Neural crest cell (in vitro differentiated cells): Measurements from ENCODE around the gene LRGUK. TPM values are rescaled to one million over a fixed set of nuclear protein-coding genes. Genes with fewer than 3 reads are reported as not detected.

Source experiments
- DNase-seq: peaks from one replicate; pipeline ENCODE4 v3.0.0; 2021; ENCODE audit warnings: low read depth, mixed read lengths, low spot score
- H3K27ac Mint-ChIP-seq: one replicate; pipeline ENCODE4 v1.8.0; 2021; ENCODE audit warnings: mild to moderate bottlenecking, mixed read lengths; ENCODE audit not compliant: unreplicated experiment
- H3K27me3 Mint-ChIP-seq: 2 replicates; pipeline ENCODE4 v1.8.0; 2021; ENCODE audit warnings: low read depth, mild to moderate bottlenecking, mixed read lengths
- H3K36me3 Mint-ChIP-seq: 2 replicates; pipeline ENCODE4 v1.8.0; 2021; ENCODE audit warnings: low read depth, mild to moderate bottlenecking, mixed read lengths
- H3K4me1 Mint-ChIP-seq: 2 replicates; pipeline ENCODE4 v1.8.0; 2021; ENCODE audit warnings: mixed read lengths
- H3K4me3 Mint-ChIP-seq: one replicate; pipeline ENCODE4 v1.8.0; 2021; ENCODE audit warnings: mild to moderate bottlenecking, mixed read lengths
- H3K9me3 Mint-ChIP-seq: 2 replicates; pipeline ENCODE4 v1.8.0; 2021; ENCODE audit warnings: mixed read lengths
- CTCF ChIP-seq: fragments of 200-600 bp; sonication (generic); conservative IDR thresholded peaks from 2 replicates; pipeline ENCODE4 v1.5.0; 2021; ENCODE audit warnings: antibody characterized with exemption, mild to moderate bottlenecking
- total RNA-seq: library from RNA; stranded (reverse); gene quantifications from 2 replicates; pipeline ENCODE4 v1.2.1, GENCODE V29; 2021

Gene LRGUK
- total RNA-seq, 1 donor from 2014 or later = 1.0 TPM

- DNase-seq = no peak
- H3K27ac Mint-ChIP-seq = no peak overlapping the region
- no peaks in the 10 kb centered on the region for H3K27me3 Mint-ChIP-seq
- H3K4me1 Mint-ChIP-seq = no peaks in the 10 kb centered on the region
- H3K36me3 Mint-ChIP-seq = no peaks in the 10 kb centered on the region
- H3K4me3 Mint-ChIP-seq = no peak overlapping the region
- TF ChIP-seq CTCF = no peak
- no peaks in the 10 kb centered on the region for H3K9me3 Mint-ChIP-seq
Measured at GRCh38 chr7:134153493-134154136, 26.5 kb downstream of the LRGUK start.

- Mint-ChIP-seq H3K4me3 (no peak overlapping the region), H3K36me3 (no peaks in the 10 kb centered on the region), H3K27ac (no peak overlapping the region), H3K27me3 (no peaks in the 10 kb centered on the region), H3K4me1 (no peaks in the 10 kb centered on the region), H3K9me3 (no peaks in the 10 kb centered on the region)
- TF ChIP-seq CTCF = no peak
- DNase-seq = no peak
Measured at GRCh38 chr7:134154581-134155130, 27.5 kb downstream of the LRGUK start.

- Mint-ChIP-seq H3K36me3 (no peaks in the 10 kb centered on the region), H3K27me3 (no peaks in the 10 kb centered on the region), H3K9me3 (no peaks in the 10 kb centered on the region), H3K4me3 (no peak overlapping the region), H3K27ac (no peak overlapping the region), H3K4me1 (no peaks in the 10 kb centered on the region)
- DNase-seq = no peak
- TF ChIP-seq CTCF = no peak
Measured at GRCh38 chr7:134155206-134155605, 28.1 kb downstream of the LRGUK start.

GRCh38 chr7:134155871-134156270, 28.7 kb downstream of the LRGUK start:
- Mint-ChIP-seq H3K36me3 (no peaks in the 10 kb centered on the region), H3K27me3 (no peaks in the 10 kb centered on the region), H3K4me3 (no peak overlapping the region), H3K27ac (no peak overlapping the region), H3K9me3 (no peaks in the 10 kb centered on the region), H3K4me1 (no peaks in the 10 kb centered on the region)
- DNase-seq = no peak
- TF ChIP-seq CTCF = no peak

- TF ChIP-seq CTCF = no peak
- Mint-ChIP-seq H3K4me3 (no peak overlapping the region), H3K4me1 (peaks cover 28% of the 10 kb centered on the region)
Measured at GRCh38 chr7:134165252-134165651, 38.1 kb downstream of the LRGUK start.

More at GRCh38 chr7:134165252-134165651, 38.1 kb downstream of the LRGUK start:
- Mint-ChIP-seq H3K27ac (no peak overlapping the region), H3K27me3 (no peaks in the 10 kb centered on the region), H3K9me3 (no peaks in the 10 kb centered on the region), H3K36me3 (no peaks in the 10 kb centered on the region)
- DNase-seq = no peak
